Loucy (cell line): ENCODE measurements around the gene KCNN2.

ENCODE experiments used
- H2AFZ ChIP-seq: fragments of 200-600 bp; sonication (generic); 2 replicates; pipeline ENCODE4 v1.6.0; 2016; ENCODE audit warnings: antibody characterized with exemption, mild to moderate bottlenecking, low read length, moderate library complexity
- H3F3A ChIP-seq: fragments of 200-600 bp; 2 replicates; pipeline ENCODE4 v1.6.0; 2016; ENCODE audit warnings: antibody characterized with exemption, low read depth, mild to moderate bottlenecking
- H3K27me3 ChIP-seq: fragments of 200-600 bp; sonication (generic); 2 replicates; pipeline ENCODE4 v1.6.1; 2014; ENCODE audit warnings: low read length, mild to moderate bottlenecking; ENCODE audit not compliant: insufficient read depth, poor library complexity, severe bottlenecking
- H3K36me3 ChIP-seq: fragments of 200-600 bp; sonication (generic); 2 replicates; pipeline ENCODE4 v1.6.1; 2016; ENCODE audit warnings: low read length; ENCODE audit not compliant: insufficient read depth
- H3K4me1 ChIP-seq: fragments of 200-600 bp; sonication (generic); 2 replicates; pipeline ENCODE4 v1.5.1; 2014; ENCODE audit warnings: low read length, mild to moderate bottlenecking; ENCODE audit not compliant: insufficient read depth, poor library complexity, severe bottlenecking
- H3K4me2 ChIP-seq: fragments of 200-600 bp; sonication (generic); 2 replicates; pipeline ENCODE4 v1.6.0; 2014; ENCODE audit warnings: antibody characterized with exemption, low read length, low read depth, mild to moderate bottlenecking; ENCODE audit not compliant: poor library complexity, severe bottlenecking
- H3K4me3 ChIP-seq: fragments of 200-600 bp; sonication (generic); 2 replicates; pipeline ENCODE4 v1.5.1; 2014; ENCODE audit warnings: low read length, mild to moderate bottlenecking, mixed read lengths; ENCODE audit not compliant: poor library complexity, severe bottlenecking
- H3K79me2 ChIP-seq: fragments of 200-600 bp; sonication (generic); 2 replicates; pipeline ENCODE4 v1.6.1; 2014; ENCODE audit warnings: low read length; ENCODE audit not compliant: insufficient read depth
- H3K9ac ChIP-seq: fragments of 200-600 bp; sonication (generic); 2 replicates; pipeline ENCODE4 v1.6.0; 2014; ENCODE audit warnings: mild to moderate bottlenecking, low read depth, low read length, moderate library complexity; ENCODE audit not compliant: poor library complexity, severe bottlenecking
- H3K9me2 ChIP-seq: fragments of 200-600 bp; sonication (generic); replicated peaks from 2 replicates; pipeline ENCODE4 v1.6.1; 2016; ENCODE audit warnings: low read depth, low read length, mixed read lengths
- H3K9me3 ChIP-seq: fragments of 200-600 bp; sonication (generic); 2 replicates; pipeline ENCODE4 v1.6.1; 2014; ENCODE audit warnings: mild to moderate bottlenecking, antibody characterized with exemption, low read length, low read depth; ENCODE audit not compliant: insufficient read depth
- H4K20me1 ChIP-seq: fragments of 200-600 bp; sonication (generic); 2 replicates; pipeline ENCODE4 v1.6.0; 2014; ENCODE audit warnings: antibody characterized with exemption, low read length, mild to moderate bottlenecking; ENCODE audit not compliant: insufficient read depth, poor library complexity, severe bottlenecking
- EZH2phosphoT487 ChIP-seq: fragments of 200-600 bp; IDR thresholded peaks from 2 replicates; pipeline ENCODE4 v1.6.1; 2018; ENCODE audit warnings: antibody characterized with exemption, mild to moderate bottlenecking, moderate library complexity, borderline replicate concordance
- TF ChIP-seq, protein P1 (sequence below): fragments of 200-600 bp; sonication (generic); conservative IDR thresholded peaks from 2 replicates; pipeline ENCODE4 v1.5.1; 2014; ENCODE audit warnings: mild to moderate bottlenecking, antibody characterized with exemption, low read length

The KCNN2 gene

DNA sequence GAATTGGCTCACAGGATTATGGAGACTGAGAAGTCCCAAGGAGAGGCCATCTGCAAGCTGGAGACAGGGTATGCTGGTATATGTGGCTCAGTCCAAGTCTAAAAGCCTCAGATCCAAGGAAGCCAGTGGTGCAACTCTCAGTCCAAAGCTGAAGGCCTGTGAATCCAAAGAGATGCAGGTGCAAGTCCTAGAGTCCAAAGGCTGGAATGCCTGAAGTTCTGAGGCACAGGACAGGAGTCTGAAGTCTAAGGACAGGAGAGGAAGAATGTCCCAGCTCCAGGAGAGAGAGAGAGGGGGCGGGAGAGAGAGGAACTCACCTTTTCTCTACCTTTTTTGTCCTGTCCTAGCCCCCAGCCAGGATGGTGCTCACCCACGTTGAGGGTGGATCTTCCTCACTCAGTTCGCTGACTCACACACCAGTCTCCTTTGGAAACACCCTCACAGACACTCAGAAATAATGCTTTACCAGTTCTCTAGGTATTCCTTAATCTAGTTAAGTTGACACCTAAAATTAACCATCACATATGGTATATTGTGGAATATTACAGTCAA, 49.6 kb downstream of the KCNN2 start:
- no peaks in the 10 kb centered on the region for H4K20me1 ChIP-seq
- H3K4me2 ChIP-seq, result no peak overlapping the region
- no peaks in the 10 kb centered on the region for H3K36me3 ChIP-seq
- H3K9ac ChIP-seq, result no peak overlapping the region
- H3K4me1 ChIP-seq, result no peaks in the 10 kb centered on the region
- no peak overlapping the region for H3K4me3 ChIP-seq
- H3K9me3 ChIP-seq, result no peaks in the 10 kb centered on the region
- TF ChIP-seq EZH2phosphoT487, result no peak
- TF ChIP-seq, protein P1, sequence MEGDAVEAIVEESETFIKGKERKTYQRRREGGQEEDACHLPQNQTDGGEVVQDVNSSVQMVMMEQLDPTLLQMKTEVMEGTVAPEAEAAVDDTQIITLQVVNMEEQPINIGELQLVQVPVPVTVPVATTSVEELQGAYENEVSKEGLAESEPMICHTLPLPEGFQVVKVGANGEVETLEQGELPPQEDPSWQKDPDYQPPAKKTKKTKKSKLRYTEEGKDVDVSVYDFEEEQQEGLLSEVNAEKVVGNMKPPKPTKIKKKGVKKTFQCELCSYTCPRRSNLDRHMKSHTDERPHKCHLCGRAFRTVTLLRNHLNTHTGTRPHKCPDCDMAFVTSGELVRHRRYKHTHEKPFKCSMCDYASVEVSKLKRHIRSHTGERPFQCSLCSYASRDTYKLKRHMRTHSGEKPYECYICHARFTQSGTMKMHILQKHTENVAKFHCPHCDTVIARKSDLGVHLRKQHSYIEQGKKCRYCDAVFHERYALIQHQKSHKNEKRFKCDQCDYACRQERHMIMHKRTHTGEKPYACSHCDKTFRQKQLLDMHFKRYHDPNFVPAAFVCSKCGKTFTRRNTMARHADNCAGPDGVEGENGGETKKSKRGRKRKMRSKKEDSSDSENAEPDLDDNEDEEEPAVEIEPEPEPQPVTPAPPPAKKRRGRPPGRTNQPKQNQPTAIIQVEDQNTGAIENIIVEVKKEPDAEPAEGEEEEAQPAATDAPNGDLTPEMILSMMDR, result no peak
- no peaks in the 10 kb centered on the region for H3K27me3 ChIP-seq
- H3K79me2 ChIP-seq, result no peaks in the 10 kb centered on the region
- H3F3A ChIP-seq, result no peaks in the 10 kb centered on the region
- no peaks in the 10 kb centered on the region for H3K9me2 ChIP-seq
- H2AFZ ChIP-seq, result no peak overlapping the region

DNA sequence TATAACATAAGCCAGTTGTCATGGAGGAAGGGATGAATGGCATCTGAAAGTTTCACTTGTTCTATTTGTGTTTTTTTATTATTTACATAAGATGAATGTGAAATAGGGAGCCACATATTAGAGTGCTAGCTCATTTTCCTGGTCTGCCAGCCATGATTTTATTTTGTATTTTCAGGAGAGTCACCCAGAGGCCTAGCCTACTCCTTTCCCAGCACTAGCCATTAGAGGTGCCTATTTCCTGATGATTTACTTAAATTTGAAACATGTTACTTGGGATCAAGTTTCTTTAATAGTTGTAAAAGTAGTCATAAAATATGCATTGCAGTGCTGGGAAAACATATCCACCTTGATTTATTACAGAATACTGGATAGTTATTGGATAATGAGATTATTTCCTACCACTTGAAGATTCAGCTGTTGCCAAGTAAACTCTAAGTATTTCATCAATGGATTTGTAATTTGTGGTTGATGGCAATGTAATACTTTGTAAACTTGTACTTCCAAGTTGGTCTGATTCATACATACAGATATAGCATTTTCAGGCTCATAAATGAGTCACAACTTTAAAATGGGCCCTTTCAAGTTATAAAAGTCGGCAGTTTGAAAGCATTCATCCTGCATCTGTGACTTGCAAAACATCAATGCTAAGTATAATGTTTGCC, 50.8 kb downstream of the KCNN2 start:
- no peaks in the 10 kb centered on the region for H3K9me3 ChIP-seq
- H3K9ac ChIP-seq, result no peak overlapping the region
- TF ChIP-seq EZH2phosphoT487, result no peak
- H3K79me2 ChIP-seq, result no peaks in the 10 kb centered on the region
- no peaks in the 10 kb centered on the region for H4K20me1 ChIP-seq
- H3K4me1 ChIP-seq, result no peaks in the 10 kb centered on the region
- no peak overlapping the region for H2AFZ ChIP-seq
- H3K36me3 ChIP-seq, result no peaks in the 10 kb centered on the region
- H3K4me3 ChIP-seq, result no peak overlapping the region
- H3K9me2 ChIP-seq, result no peaks in the 10 kb centered on the region
- no peak overlapping the region for H3K4me2 ChIP-seq
- no peaks in the 10 kb centered on the region for H3K27me3 ChIP-seq
- no peaks in the 10 kb centered on the region for H3F3A ChIP-seq

DNA sequence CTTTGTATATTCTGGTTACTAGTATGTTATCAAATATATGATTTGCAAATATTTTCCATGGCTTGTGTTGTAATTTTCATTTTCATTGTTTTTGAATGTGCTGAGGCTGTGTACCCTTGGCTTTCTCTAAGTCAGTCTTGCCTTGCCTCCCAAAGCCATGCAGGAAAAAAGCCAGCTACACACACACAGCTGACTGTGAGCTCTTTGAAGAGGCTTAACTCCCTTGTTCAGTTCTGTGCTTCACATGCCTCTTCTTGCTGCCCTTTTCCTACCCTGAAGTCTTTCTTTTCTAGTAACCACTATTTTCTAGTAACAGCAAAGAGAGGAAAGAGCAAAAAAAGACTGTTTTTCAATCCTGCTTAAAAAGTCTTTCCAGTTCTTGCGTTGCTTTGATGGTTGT, 53.9 kb downstream of the KCNN2 start:
- no peak for TF ChIP-seq EZH2phosphoT487
- TF ChIP-seq, protein P1, result no peak
- Histone ChIP-seq H3K4me2 (no peak overlapping the region), H3K9ac (no peak overlapping the region)

DNA sequence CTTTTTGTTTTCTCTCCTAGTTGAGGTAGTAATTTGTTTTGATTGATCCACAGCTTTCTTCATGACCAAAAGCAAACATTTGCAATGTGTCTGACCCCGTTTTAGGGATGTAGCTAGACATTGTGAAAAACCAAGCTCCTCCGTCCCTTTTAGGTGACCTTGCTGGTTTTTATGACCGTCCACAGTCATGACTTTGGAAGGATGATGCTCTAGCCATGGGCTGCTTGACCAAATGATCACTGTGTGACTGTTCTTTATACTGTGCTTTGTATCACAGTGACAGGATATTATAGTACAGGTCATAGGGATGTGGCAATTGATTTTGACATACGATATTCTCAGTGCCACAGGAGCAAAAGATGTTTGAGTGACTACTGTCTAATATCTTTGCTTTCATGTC, 54.4 kb downstream of the KCNN2 start:
- no peak overlapping the region for H3K4me2 ChIP-seq
- H3K9me3 ChIP-seq, result no peaks in the 10 kb centered on the region
- no peaks in the 10 kb centered on the region for H3K9me2 ChIP-seq
- no peaks in the 10 kb centered on the region for H3K36me3 ChIP-seq
- no peaks in the 10 kb centered on the region for H3K27me3 ChIP-seq
- no peaks in the 10 kb centered on the region for H4K20me1 ChIP-seq
- TF ChIP-seq, protein P1, result no peak
- TF ChIP-seq EZH2phosphoT487, result no peak
- no peak overlapping the region for H2AFZ ChIP-seq
- H3K79me2 ChIP-seq, result no peaks in the 10 kb centered on the region
- no peak overlapping the region for H3K4me3 ChIP-seq
- H3K4me1 ChIP-seq, result no peaks in the 10 kb centered on the region
- no peaks in the 10 kb centered on the region for H3F3A ChIP-seq
- no peak overlapping the region for H3K9ac ChIP-seq

More for the DNA sequence above, 53.9 kb downstream of the KCNN2 start:
- H3K36me3 ChIP-seq, result no peaks in the 10 kb centered on the region
- H3K4me1 ChIP-seq, result no peaks in the 10 kb centered on the region
- no peaks in the 10 kb centered on the region for H3K9me2 ChIP-seq
- H4K20me1 ChIP-seq, result no peaks in the 10 kb centered on the region
- no peaks in the 10 kb centered on the region for H3F3A ChIP-seq
- H3K27me3 ChIP-seq, result no peaks in the 10 kb centered on the region
- no peak overlapping the region for H2AFZ ChIP-seq
- H3K4me3 ChIP-seq, result no peak overlapping the region
- no peaks in the 10 kb centered on the region for H3K9me3 ChIP-seq
- H3K79me2 ChIP-seq, result no peaks in the 10 kb centered on the region
